Fibroblast of lung (primary cell): ENCODE measurements around the gene CAMTA1.

Experiments
- EZH2 ChIP-seq: IDR thresholded peaks from 2 replicates; pipeline ENCODE4 v1.5.1; 2012; ENCODE audit warnings: low read length, control low read depth, mild to moderate bottlenecking; ENCODE audit errors: missing control alignments
- TF ChIP-seq, protein P1 (sequence below), 2 donors: IDR thresholded peaks in 1 of 2; conservative IDR thresholded peaks in 1 of 2; 1 replicate in 1 of 2; 2 replicates in 1 of 2; pipeline ENCODE4 v1.5.1; 2011 to 2012; ENCODE audit warnings: low read length in 2 of 2, control low read depth in 1 of 2, inconsistent platforms in 1 of 2, low read depth in 1 of 2, mild to moderate bottlenecking in 1 of 2

DNA sequence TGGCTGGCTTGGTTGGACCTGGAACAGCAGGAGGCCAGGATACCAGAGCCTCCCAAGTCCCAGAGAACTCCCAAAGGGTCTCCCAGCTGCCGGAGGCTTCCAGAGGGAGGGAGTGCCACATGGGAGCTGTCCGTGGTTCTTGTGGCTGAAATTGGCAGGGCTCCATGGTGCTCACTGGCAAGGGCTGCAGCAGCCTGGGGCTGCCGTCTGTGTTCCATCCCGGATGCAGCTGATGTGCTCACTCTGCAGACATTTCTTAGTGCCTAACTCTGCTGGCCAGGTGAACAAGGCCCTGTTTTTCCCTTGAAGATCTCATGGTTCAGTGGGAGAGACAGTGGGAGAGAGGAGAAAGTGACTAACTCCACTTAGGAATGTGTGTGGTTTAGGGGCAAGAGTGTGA lies 261.1 kb downstream of the CAMTA1 start:
- TF ChIP-seq EZH2: no peak
- TF ChIP-seq, protein P1, sequence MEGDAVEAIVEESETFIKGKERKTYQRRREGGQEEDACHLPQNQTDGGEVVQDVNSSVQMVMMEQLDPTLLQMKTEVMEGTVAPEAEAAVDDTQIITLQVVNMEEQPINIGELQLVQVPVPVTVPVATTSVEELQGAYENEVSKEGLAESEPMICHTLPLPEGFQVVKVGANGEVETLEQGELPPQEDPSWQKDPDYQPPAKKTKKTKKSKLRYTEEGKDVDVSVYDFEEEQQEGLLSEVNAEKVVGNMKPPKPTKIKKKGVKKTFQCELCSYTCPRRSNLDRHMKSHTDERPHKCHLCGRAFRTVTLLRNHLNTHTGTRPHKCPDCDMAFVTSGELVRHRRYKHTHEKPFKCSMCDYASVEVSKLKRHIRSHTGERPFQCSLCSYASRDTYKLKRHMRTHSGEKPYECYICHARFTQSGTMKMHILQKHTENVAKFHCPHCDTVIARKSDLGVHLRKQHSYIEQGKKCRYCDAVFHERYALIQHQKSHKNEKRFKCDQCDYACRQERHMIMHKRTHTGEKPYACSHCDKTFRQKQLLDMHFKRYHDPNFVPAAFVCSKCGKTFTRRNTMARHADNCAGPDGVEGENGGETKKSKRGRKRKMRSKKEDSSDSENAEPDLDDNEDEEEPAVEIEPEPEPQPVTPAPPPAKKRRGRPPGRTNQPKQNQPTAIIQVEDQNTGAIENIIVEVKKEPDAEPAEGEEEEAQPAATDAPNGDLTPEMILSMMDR (conservative IDR thresholded peaks at IDR 0.05 in 1 of 2, IDR thresholded peaks at IDR 0.05 in 1 of 2; ENCODE audit: low read depth in 1 of 2, low read length in 2 of 2): no peak
